ENCODE data around the gene NEK4.
"Not testable (repeated sequence)": the region's sequence is repeated elsewhere in the genome, so short reads cannot be mapped to it uniquely, and the experiment has no call there.

NEK4 gene

DNA sequence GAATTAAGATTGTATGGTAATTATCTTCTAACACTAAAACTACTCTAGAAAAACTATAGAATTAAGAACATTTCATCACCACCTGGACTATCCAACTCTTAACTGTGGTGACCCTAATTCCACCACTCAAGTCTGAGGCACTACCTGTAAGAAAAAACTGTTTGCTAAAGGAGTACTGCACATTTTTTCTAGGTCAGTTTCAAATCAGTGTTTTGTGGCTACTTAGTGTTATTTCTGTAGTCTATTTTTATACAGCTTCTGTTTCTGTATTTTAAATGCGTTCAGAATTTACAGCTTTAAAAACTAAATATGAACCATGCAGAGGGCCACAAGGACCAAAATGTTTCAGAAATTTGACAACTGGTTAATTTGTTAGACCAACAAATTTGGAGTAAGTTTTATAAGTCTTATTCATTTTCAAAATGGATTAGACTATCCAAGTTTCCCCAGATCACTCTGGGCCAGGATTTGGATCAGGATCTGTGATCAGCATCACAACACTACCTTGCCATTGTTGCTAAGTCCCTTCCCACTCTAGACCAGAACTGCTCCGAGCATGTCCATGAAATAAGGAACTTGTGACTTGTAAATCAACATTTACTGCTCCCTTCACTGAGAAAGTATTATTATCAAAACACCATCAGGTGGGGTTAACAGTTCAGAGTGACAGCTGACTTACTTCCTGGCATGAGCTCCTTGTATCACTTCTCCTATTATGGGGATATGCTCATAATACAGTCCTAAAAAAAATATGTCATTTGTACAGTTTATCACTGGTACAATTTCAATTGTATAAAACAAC is 73.7 kb downstream of the NEK4 start:
- DNase-seq (ENCODE audit: low read depth, low spot score), result no peak

DNA sequence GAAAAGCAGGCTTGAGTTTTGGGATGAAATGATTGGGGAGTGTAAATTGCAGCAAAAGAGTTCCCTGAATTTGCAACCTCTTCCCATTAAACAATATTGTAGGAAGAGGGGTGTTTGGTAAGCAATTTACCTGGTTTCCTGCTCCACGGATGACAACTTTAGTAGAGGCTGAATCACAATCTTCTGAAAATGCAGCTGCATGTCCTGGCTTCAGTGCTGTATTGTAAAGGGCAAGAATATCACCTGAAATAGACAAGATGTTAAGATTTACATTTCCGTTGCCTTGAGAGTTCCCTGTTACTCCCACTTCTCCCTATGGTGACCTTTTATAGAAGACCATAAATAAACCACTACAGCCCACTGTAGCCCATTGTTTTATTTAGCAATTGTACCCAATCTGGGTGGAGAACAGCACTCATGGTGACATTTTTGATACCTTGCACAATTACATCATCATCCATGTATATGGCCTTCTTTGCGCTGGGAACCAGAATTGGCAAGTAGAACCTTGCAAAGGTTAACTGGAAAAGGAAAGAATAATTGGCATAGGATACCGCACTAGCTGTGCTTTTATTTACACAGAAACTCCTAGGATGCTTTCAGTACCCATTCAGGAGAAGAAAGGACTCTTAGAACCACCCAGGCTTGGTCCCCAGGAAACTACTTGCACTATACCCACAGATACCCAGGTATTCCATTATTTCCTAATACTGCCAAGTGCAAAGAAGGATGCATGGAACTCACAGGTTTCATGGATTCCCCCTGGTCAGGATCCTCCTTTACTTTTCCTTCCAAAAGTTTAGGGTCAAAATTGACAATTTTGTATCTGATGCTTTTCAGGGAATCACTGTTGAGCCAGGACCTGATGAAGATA is 74.7 kb downstream of the NEK4 start:
- no peak for DNase-seq (ENCODE audit: low read depth, low spot score)

DNA sequence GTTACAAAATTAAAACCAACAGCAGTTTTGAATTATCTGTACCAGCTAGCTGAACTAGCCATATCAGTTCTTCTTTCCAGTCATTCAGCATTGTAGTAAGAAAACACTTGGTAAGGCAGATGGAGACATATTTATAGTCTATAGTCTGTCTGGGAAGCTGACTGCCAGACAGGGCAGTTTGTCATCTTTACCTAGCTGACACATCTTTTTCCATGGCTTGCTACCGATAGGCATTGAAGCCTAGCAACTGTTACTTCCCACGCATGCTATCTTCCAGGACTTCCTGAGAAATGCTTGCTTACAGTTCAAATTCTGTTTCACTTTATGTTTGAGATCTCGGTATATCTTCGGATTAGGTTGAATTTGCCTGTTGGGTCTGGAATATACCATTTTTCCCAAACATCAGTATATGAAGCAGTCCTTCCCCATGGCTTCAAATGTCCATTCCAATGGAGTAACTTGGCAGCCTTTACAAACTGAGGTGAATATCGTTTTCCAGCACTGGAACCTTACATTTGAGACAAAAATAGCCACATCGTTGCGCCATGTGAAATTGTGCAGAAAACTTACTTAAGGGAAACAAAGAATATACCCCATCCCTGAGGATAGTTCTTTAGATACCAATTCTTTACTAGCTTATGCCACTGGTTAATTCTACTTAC is 76.1 kb downstream of the NEK4 start:
- DNase-seq (ENCODE audit: low read depth, low spot score), result no peak

DNA sequence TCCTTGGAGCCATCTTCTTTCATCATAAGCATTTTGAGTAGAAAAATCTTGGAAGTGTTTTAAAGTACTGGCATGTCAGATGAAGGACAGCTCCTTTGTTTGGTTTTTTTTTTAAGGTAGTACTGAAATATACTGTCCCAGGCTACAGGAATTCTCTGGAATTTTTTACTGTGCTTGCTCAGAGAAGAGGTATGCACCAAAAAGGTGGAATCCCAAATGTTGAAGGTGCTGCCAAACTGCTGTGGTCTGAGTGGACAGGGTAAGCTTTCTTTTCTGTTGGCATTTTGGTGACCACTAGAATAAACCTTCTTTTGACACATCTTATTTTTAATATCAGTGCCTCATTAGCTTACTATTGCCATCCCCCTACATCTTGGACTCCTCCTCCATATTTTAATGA is 77.7 kb downstream of the NEK4 start:
- no peak for DNase-seq (ENCODE audit: low read depth, low spot score)

DNA sequence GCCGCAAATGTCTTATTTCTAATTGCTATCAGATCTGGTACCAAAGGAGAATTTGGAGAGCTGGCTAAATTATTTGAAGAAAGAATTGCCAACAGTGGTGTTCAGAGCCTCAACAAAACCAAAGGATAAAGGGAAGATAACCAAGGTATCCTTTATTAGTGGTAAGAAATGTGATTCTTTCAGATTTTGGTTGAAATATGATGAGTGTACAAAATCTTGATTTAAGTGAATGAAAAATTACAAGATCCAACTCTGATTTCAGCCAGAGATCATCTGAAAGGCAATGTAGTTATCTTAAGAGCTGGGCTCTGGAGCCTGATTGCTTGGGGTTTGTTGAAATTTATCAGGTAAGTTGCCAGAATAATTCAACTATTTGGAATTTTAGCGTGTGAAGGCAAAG is 80.2 kb downstream of the NEK4 start:
- no peak for DNase-seq (ENCODE audit: low read depth, low spot score)

DNA sequence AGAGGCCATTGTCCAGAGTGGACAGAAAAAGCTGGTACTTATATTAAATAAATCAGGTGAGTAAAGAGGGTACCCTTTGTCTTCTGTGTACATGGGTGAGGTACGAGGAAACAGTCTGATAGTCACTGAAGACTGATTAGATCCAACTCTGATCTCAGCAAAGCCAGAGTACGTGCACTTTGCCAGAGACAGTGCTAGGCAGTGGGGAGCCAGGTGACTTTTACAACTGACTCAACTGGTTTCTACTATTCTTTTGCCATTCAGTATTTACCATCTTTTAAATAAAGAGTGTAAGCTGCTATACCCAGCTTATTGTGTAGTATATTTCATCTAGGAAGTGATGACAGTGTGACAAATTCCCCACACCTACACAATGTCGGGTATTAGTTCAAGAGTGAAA is 81.6 kb downstream of the NEK4 start:
- DNase-seq (ENCODE audit: low read depth, low spot score), result no peak

DNA sequence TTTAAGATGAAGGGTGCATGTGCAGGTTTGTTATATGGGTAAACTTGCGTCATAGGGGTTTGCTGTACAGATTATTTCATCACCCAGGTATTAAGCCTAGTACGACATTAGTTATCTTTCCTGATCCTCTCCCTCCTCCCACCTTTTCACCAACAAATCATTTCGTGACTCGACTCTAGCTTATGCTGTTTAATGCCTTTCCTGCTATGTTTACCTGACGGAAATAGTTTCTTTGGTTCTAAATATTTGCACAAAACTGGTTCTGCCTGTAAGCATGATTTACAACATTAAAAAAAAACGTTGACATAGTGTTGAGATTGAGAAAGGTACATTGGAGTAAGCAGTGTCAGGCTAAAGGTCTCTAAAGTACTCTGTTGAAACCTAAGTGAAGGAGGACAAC is 82.5 kb downstream of the NEK4 start:
- DNase-seq (ENCODE audit: low read depth, low spot score), result no peak

DNA sequence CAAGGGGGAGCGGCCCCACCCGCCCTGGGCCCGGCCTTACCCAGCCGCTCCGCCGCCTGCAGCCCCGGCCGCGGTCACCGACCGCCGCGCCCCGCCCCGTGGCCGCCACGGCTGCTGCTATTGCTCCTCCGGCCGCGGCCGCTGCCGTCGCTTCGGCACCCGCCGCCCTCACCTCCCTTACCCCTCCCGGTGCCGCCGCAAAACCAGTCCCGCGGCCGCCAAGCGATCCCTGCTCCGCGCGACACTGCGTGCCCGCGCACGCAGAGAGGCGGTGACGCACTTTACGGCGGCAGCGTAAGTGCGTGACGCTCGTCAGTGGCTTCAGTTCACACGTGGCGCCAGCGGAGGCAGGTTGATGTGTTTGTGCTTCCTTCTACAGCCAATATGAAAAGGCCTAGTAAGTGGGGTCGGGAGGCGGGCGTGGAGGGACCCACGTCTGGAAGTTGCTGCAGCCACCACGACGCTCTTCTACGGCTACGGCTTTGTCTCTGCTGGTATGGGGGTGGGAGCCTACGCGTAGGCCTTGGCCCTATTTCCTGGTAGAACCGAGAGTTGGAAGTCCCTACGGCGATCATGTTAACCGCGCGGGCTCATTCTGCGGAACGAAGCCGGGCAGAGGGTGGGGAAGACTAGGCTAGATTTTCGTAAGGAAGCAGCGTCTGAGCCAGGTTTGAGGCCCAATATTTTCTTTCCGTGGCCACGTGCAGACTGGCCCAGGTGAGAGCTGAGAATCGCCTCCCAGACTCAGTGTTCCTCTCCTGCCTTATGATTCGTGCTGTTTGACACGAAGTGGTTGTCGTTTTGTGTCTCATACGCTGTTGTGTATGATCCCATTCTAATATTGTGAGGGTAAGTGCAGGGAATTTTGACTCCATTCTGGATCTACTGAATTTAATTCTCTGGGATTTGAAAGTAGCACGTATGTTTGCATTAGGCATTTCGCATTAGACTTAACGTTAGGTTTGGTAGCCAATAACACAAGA is 84.7 kb downstream of the NEK4 start, which contains the start of the genes GNL3 and PBRM1:
TSS of gene GNL3 (plus strand) at position 324 of the 983 bp plus-strand sequence. CDS start at position 385, 61 bp downstream.
TSS of gene PBRM1 (minus strand) at position 205 of the 983 bp plus-strand sequence.
- DNase-seq (ENCODE audit: low read depth, low spot score), result peak; percentile 85

DNA sequence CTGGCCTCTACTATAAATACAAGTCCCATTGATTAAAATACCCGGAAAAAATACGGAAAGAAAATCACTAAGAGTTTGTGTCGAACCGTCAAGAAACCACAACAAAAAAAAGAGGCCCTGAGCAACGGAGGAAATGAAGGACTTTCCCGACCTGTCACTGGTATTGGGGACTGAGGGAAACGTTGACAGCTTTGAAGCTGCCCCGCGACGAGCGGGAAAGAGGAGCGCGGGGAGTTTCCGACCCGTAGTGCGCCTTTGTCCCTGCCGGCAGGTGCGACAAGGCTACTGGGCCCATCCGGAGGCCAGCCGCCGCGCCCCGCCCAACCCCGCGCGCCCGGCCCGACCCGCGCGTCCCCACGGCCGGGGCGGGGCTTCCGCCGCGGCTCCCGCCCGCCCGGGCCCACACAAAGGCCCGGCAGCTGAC is 85.4 kb downstream of the NEK4 start:
- DNase-seq (ENCODE audit: low read depth, low spot score), result peak; percentile 45

DNA sequence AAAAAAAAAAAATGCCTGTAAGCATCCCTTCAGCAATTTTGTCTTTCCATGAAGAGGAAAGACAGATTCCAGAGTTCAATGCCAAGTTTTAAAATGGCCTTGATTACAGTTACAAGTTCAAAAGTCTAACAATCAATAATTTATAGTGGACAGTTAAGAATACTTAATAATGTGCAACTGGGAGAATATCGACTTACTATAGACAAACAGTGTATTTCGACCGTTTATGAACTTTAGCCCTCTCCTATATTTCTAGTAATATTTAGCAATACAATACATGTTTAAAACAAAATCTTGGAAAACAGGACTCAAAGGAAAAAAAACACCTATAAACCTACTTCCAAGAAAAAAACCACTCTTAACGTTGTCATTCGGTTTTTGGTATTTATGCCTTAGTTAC is 86.6 kb downstream of the NEK4 start:
- DNase-seq (ENCODE audit: low read depth, low spot score), result no peak

DNA sequence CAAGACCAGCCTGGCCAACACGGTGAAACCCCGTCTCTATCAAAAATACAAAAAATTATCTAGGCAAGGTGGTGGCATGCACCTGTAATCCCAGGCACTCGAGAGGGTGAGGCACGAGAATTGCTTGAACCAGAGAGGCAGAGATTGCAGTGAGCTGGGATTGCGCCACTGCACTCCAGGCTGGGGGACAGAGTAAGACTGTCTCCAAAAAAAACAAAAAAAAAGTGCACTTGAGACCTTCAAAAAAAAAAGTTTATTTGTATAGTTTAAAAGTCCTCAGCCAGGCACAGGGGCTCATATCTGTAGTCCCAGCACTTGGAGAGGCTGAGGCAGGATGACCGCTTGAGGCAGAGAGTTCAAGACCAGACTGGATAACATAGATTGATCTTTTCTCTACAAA is 87.1 kb downstream of the NEK4 start:
- no peak for DNase-seq (ENCODE audit: low read depth, low spot score)

DNA sequence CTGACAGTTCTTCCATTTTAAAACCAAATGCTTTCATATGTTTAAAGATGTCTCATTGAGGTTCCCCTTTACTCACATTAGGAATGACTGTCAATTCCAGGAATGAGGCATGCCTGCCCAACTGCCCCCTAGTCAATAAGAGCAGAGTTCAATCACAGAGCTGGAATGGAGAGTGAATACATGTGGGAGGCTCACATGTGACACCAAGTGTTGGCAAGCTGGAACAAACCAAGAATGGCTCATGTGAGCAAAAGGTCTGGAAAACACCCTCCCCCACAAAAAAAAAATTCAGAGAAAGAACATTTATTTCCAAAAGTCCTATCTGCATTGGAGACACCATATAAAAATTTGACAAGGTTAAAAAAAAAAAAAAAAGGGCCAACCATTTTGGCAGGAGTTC is 88.7 kb downstream of the NEK4 start:
- no peak for DNase-seq (ENCODE audit: low read depth, low spot score)

DNA sequence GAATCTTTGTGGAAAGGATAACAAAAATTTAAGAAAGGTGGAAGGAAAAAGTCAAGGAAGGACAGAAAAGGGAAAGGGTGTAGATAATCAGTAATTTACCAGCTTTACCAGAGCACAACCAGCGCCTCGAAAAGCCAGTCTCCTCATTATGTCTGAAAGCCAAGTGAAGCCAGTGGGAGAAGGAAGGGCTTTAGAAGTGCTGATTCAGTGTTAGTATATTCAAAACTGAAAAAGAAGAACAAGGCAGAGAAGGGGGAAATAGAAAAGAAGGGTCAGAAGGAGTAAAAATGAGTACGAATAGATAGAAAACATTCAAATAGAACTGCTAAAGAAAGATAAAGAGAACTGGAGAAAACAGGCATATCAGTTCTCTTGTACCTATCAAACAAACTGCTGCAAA is 89.1 kb downstream of the NEK4 start:
- no peak for DNase-seq (ENCODE audit: low read depth, low spot score)

DNA sequence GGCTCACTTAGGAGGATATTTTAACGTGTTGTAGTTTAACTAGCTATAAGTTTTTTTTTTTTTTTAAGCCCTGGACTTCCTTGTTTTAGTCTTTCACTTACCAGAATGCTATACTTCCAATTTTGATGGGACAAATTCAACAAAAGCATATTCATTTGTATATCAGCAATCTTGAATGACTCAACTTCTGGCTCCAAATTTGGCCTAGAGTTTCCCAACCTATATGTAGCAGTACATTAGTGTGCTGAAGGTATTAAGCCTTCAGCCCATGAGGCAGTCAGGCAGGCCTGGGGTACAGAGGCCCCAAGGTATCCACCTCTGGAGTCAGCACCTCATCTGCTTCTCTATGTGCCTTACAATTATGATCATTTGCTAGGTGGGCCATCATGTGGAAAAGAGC is 90.9 kb downstream of the NEK4 start:
- no peak for DNase-seq (ENCODE audit: low read depth, low spot score)

DNA sequence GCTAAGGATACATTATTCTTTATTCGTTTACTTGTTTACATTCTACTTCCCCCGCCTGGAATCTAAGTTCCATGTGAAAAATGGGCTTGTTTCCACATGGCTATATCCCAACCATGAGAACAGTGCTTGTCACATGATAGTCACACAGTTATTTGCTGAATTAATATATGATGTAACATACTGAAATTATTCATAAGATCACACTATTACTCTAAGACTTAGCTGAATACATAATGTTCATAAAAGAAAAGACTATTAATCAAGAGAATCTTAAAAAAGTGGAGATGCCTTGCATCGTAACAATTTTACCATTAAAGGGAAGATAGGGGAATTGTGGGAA is 91.6 kb downstream of the NEK4 start:
- no peak for DNase-seq (ENCODE audit: low read depth, low spot score)

DNA sequence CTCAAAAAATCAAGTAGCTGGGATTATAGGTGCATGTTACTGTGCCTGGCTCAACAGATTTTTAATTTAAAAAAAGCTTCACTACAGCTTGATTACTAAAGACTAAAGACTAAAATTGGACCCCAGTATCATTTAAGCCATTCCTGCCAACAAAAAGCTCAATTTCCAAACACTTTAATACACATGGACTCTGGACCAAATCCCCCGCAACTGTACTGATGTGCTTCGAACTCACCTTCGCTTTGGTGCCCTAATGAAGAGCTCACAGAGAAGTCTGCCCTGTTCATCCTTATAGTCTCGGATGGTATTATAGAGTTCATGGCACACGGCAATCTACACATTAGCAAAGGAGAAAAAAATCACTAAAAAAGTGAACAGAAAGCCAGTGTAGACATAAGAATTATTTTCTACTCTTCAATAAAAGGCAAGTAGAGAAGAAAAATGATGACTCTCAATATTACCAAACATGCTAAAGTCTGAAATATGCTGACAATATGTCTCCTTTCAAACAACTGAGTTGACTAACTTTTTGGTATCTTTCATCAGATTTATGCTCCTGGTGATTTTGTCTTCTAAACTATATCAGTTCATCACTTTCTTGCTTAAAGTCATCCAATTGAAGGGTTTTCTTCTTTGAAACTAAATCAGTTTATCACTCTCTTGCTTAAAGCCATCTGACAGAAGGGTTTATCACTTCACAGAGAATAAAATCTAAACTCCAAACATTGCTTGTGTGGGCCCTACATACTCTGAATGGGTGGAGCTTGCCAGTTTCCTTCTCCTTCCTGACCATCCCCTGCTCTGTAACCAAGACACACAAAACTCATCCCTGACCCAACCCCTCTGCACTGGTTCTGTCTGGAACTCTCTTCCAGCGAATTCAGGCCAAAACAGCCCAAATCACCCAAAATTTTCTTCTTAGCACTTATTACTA is 92.2 kb downstream of the NEK4 start:
- no peak for DNase-seq (ENCODE audit: low read depth, low spot score)

DNA sequence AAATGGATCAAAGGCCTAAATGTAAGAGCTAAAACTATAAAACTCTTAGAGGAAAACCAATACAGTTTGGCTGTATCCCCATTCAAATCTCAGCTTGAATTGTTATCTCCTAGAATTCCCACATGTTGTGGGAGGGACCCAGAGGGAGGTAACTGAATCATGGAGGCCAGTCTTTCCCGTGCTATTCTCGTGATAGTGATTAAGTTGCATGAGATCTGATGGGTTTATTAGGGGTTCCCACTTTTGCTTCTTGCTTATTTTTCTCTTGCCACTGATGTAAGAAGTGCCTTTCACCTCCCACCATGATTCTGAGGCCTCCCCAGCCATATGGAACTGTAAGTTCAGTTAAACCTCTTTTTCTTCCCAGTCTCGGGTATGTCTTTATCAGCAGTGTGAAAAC is 94.5 kb downstream of the NEK4 start:
- DNase-seq (ENCODE audit: low read depth, low spot score), result not testable (repeated sequence)

DNA sequence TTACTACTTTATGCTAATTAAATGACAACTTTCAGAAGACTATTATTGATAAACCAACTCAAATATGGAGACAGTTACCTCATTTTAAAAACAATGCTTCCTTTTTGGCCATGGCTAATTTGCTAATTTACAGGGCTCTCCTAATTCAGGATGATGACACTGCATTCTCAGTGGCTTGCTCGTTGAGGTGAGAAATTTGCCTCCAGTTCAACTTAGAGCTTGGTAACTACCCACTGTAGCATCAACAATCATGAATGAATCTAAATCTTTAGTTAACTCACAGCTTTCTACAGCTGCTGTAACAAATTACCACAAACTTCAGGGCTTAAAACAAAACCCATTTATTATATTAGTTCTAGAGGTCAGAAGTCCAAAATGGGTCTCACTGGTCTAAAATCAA is 99.1 kb downstream of the NEK4 start:
- DNase-seq (ENCODE audit: low read depth, low spot score), result no peak

DNA sequence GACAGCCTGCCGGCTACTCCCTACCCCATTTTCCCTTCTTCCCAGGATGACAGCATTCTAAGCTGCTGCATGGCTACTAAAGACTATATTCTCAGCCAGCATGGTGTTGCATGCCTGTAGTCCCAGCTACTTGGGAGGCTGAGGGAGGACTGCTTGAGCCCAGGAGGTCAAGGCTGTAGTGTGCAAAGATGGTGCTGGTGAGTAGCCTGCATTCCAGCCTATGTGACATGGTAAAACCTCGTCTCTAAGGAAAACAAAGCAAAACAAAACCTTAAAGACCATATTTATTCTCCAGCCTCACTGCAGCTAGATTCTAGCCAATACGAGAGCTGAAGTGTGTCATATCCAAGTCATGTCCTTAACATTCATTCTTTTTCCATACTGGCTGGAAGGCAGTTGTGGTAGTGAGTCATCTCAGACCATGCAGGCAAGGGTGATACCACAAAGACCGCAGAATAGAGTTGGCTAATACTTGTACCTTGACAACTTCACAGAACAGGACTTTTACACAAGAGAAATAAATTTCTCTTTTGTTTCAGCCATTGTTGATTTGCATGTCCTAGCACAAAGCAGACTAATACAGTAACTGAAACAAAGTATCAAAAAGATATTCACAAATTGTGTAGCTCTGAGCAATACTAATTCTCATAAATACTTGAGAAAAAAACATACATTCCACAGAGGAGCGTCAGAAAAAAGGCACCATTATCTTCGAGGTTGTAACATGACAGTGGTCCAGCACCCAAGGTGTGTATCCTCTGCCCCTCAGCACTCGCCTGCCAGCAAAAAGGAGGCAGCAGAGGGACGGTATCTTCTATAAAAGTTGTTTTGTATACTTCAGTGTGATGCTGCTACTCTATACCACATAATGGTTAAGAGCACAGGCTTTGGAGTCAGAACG is 99.9 kb downstream of the NEK4 start:
- no peak for DNase-seq (ENCODE audit: low read depth, low spot score)
